Urinary bladder (tissue), 4 donors: ENCODE measurements around the gene ZFAND2A. TPM values are rescaled to one million over a fixed set of nuclear protein-coding genes. Genes with fewer than 3 reads are reported as not detected.
"Not testable (repeated sequence)": the region's sequence is repeated elsewhere in the genome, so short reads cannot be mapped to it uniquely, and the experiment has no call there.

ENCODE experiments used
- DNase-seq: peaks from one replicate; pipeline ENCODE4 v3.0.0-alpha.2; 2015; ENCODE audit errors: extremely low spot score
- H3K27ac ChIP-seq: one replicate; pipeline ENCODE4 v1.5.1; 2013; ENCODE audit warnings: low read depth, mild to moderate bottlenecking, moderate library complexity
- H3K36me3 ChIP-seq: one replicate; pipeline ENCODE4 v1.6.1; 2013; ENCODE audit warnings: mild to moderate bottlenecking, moderate library complexity; ENCODE audit not compliant: insufficient read depth
- H3K4me1 ChIP-seq: one replicate; pipeline ENCODE4 v1.6.1; 2013; ENCODE audit warnings: mild to moderate bottlenecking, moderate library complexity; ENCODE audit not compliant: insufficient read depth
- H3K4me3 ChIP-seq: one replicate; pipeline ENCODE4 v1.5.1; 2013; ENCODE audit warnings: low read depth, low read length
- WGBS: extraction: QIAGEN DNeasy Blood & Tissue Kit; methylation state at CpG from one replicate; pipeline ENCODE4 v1.1.7; 2013; 5-methylcytosine and 5-hydroxymethylcytosine counted together
- polyA plus RNA-seq: library from polyadenylated mRNA; stranded (reverse); fragments of 200-250 nt; gene quantifications from one replicate; pipeline ENCODE4 v1.2.3, GENCODE V29; 2013
- total RNA-seq: library from RNA; depleted of rRNA; stranded (reverse); fragments of >200 nt; gene quantifications from one replicate; pipeline ENCODE4 v1.2.3, GENCODE V29; 2014
- donor health status: healthy with polysubstance abuse.
- donor health status: healthy.

Gene ZFAND2A
- total and polyA plus RNA-seq, 2 donors: 12.2 to 34.2 TPM

DNA sequence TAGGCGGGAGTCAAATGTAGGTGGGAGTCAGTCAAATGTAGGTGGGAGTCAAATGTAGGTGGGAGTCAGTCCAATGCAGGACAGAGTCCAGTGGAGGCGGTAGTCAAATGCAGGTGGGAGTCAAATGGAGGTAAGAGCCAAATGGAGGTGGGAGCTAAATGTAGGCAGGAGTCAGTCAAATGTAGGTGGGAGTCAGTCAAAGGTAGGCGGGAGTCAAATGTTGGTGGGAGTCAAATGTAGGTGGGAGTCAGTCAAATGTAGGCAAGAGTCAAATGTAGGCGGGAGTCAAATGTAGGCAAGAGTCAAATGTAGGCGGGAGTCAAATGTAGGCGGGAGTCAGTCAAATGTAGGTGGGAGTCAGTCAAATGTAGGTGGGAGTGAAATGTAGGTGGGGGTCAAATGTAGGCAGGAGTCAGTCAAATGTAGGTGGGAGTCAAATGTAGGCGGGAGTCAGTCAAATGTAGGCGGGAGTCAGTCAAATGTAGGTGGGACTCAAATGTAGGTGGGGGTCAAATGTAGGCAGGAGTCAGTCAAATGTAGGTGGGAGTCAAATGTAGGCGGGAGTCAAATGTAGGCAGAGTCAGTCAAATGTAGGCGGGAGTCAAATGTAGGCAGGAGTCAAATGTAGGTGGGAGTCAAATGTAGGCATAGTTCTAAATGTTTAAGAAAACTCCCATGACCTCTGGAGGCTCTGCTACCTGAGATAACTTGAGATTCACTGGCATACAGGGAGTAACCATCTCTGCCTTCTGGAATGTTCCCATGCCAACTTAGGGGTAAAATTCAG, 30.2 kb upstream of the ZFAND2A start:
- Histone ChIP-seq H3K27ac (no peak overlapping the region), H3K4me1 (no peaks in the 10 kb centered on the region), H3K36me3 (no peaks in the 10 kb centered on the region), H3K4me3 (no peak overlapping the region)
- DNase-seq: no peak
- 95% methylated on average over 10 of the region's 10 CpGs for WGBS

- no peak overlapping the region for H3K27ac ChIP-seq
- H3K4me3 ChIP-seq: no peak overlapping the region
- 83% methylated on average over 5 of the region's 6 CpGs for WGBS
- no peaks in the 10 kb centered on the region for H3K36me3 ChIP-seq
- H3K4me1 ChIP-seq: no peaks in the 10 kb centered on the region
- DNase-seq: no peak
Measured at GRCh38 chr7:1188720-1189294, 28.8 kb upstream of the ZFAND2A start.

GRCh38 chr7:1187127-1187526, 27.1 kb upstream of the ZFAND2A start:
- no peaks in the 10 kb centered on the region for H3K4me1 ChIP-seq
- H3K4me3 ChIP-seq: no peak overlapping the region
- 78% methylated on average over 11 of the region's 11 CpGs for WGBS
- H3K36me3 ChIP-seq: no peaks in the 10 kb centered on the region
- H3K27ac ChIP-seq: no peak overlapping the region
- no peak for DNase-seq

GRCh38 chr7:1181640-1182039, 21.6 kb upstream of the ZFAND2A start:
- Histone ChIP-seq H3K36me3 (no peaks in the 10 kb centered on the region), H3K4me1 (no peaks in the 10 kb centered on the region), H3K27ac (no peak overlapping the region), H3K4me3 (no peak overlapping the region)
- WGBS: 56% methylated on average over 12 of the region's 12 CpGs
- no peak for DNase-seq

GRCh38 chr7:1181031-1181430, 21.0 kb upstream of the ZFAND2A start:
- Histone ChIP-seq H3K4me1 (no peaks in the 10 kb centered on the region), H3K27ac (no peak overlapping the region), H3K4me3 (no peak overlapping the region), H3K36me3 (no peaks in the 10 kb centered on the region)
- 77% methylated on average over 19 of the region's 19 CpGs for WGBS
- no peak for DNase-seq

- WGBS: 51% methylated on average over 22 of the region's 22 CpGs
- H3K27ac ChIP-seq: no peak overlapping the region
- no peaks in the 10 kb centered on the region for H3K4me1 ChIP-seq
- H3K36me3 ChIP-seq: no peaks in the 10 kb centered on the region
- H3K4me3 ChIP-seq: no peak overlapping the region
- no peak for DNase-seq
Measured at GRCh38 chr7:1176891-1177373, 16.9 kb upstream of the ZFAND2A start.

DNA sequence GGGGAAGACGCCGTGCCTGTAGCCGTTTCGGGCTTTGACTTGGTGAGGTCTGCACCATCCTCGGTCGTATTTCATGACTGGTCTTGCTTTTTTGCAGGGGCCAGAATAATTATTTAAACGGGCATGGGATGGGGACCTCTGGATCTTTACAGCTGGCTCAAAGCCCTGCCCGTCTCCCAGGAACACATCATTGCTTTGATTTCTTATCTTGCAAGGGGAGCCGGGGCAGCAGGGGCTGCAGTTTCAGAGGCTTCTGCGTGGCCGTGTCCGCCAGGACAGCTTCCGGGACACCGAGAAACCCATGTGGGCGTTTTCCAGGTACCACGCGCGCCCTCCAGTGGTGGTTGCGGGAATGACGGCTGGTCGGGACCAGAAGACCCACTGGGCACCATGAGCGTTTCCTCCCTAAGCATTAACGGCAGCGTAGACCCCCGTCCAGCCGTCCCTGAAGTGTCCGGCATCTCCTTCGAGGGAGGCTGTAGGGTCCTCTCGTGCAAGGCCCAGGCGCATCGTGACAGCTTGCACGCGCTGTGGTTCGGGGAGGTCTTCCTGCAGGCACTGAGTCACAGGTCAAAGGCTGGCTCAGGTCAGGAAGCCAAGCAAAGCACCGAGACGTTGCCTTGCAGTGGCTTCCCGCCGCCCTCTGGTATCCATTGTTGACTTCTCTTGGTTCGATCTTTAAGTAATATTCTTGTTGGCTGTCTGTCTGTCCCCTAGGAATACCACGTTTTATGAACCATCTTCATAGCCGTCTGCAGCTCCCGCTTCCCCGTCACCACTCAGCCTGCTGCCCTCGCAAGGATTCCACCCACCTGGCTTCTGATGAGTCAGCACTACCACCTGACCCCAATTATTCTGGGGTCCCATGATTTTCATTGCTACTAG, 16.2 kb upstream of the ZFAND2A start:
- whole genome bisulfite sequencing: 19% methylated on average over 44 of the region's 44 CpGs
- H3K4me1 ChIP-seq: no peaks in the 10 kb centered on the region
- DNase-seq: no peak
- H3K27ac ChIP-seq: no peak overlapping the region
- H3K36me3 ChIP-seq: no peaks in the 10 kb centered on the region
- H3K4me3 ChIP-seq: no peak overlapping the region

- Histone ChIP-seq H3K4me1 (no peaks in the 10 kb centered on the region), H3K36me3 (no peaks in the 10 kb centered on the region), H3K4me3 (no peak overlapping the region), H3K27ac (no peak overlapping the region)
- DNase-seq: no peak
- 88% methylated on average over 15 of the region's 15 CpGs for WGBS
Measured at GRCh38 chr7:1175597-1175966, 15.6 kb upstream of the ZFAND2A start.

DNA sequence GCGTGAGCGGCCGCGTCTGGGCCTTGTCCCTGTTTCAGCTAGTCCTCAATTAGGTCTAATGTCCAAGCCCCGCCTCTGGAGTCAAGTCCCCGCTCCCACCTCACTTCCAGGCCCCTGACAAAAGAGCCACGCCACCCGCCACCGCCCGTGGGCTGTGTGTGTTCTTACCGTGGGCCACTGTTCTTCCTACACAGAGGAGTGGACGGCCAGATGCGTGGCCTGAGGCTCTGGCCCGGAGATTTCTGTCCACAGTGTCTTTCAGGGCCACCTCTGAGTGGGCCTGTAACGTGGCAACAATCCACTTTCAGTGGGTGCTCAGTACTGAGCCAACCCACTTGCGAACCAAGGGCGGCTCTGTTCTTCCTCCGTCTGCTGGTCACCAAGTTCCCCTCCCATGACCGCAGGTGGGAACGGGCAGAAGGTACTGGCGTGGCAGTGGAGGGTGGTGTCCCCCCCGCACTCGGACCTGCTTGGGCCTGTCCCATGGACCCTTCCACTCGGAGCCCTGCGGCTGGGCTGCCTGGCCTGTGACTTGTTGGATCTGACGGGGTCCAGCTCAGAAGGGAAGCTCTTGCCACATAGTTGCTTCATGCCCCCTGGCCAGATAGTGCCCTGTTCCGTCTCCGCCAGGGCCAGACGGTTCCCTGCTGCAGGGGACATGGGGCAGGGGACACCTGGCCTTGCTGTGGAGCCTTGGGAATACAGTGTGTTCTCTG, 15.0 kb upstream of the ZFAND2A start:
- DNase-seq: no peak
- H3K4me3 ChIP-seq: no peak overlapping the region
- 95% methylated on average over 29 of the region's 29 CpGs for WGBS
- no peak overlapping the region for H3K27ac ChIP-seq
- no peaks in the 10 kb centered on the region for H3K36me3 ChIP-seq
- no peaks in the 10 kb centered on the region for H3K4me1 ChIP-seq

- no peaks in the 10 kb centered on the region for H3K4me1 ChIP-seq
- WGBS: 89% methylated on average over 11 of the region's 11 CpGs
- no peaks in the 10 kb centered on the region for H3K36me3 ChIP-seq
- H3K4me3 ChIP-seq: no peak overlapping the region
- DNase-seq: no peak
- H3K27ac ChIP-seq: no peak overlapping the region
Measured at GRCh38 chr7:1174002-1174401, 14.0 kb upstream of the ZFAND2A start.

GRCh38 chr7:1172666-1173523, 12.9 kb upstream of the ZFAND2A start:
- WGBS: 87% methylated on average over 27 of the region's 27 CpGs
- no peaks in the 10 kb centered on the region for H3K36me3 ChIP-seq
- H3K4me3 ChIP-seq: no peak overlapping the region
- no peaks in the 10 kb centered on the region for H3K4me1 ChIP-seq
- H3K27ac ChIP-seq: no peak overlapping the region
- DNase-seq: no peak

GRCh38 chr7:1171516-1171915, 11.5 kb upstream of the ZFAND2A start:
- 29% methylated on average over 7 of the region's 7 CpGs for WGBS
- not testable (repeated sequence) for DNase-seq, H3K27ac ChIP-seq, H3K36me3 ChIP-seq, H3K4me3 ChIP-seq, H3K4me1 ChIP-seq
